A673 (cell line): ENCODE measurements around the gene RABGAP1L. TPM values are rescaled to one million over a fixed set of nuclear protein-coding genes. Genes with fewer than 3 reads are reported as not detected.

ENCODE experiments used
- BruUV-seq: library from RNA; stranded (reverse); fragments of 400-500 nt; replicated peaks from 2 replicates; lab custom pipeline; 2021; lab: Mats Ljungman, UMichigan
- CTCF ChIA-PET: fragments of 300-600 bp; sonication (Branson Sonifier 250); formaldehyde crosslinking; loops from one replicate; lab custom pipeline; 2022; ENCODE audit warnings: antibody characterized with exemption; lab: Charles Lee
- POLR2A ChIA-PET: fragments of 300-600 bp; sonication (Branson Sonifier 250); formaldehyde crosslinking; loops from one replicate; lab custom pipeline; 2022; ENCODE audit warnings: antibody characterized with exemption; ENCODE audit not compliant: low non-redundant PET; lab: Charles Lee
- DNase-seq: peaks from one replicate; pipeline ENCODE4 v3.0.0-alpha.2; 2015; ENCODE audit warnings: low spot score
- H3K27ac ChIP-seq: fragments of 200-600 bp; sonication (generic); 2 replicates; pipeline ENCODE4 v1.5.1; 2016; ENCODE audit warnings: mixed run types, low read depth, mild to moderate bottlenecking, mixed read lengths, antibody characterized with exemption, low read length; ENCODE audit not compliant: poor library complexity, severe bottlenecking
- H3K27me3 ChIP-seq: fragments of 200-600 bp; sonication (generic); replicated peaks from 2 replicates; pipeline ENCODE4 v1.6.1; 2017; ENCODE audit warnings: mixed run types, low read depth, mild to moderate bottlenecking, mixed read lengths, antibody characterized with exemption, low read length; ENCODE audit not compliant: insufficient read depth, poor library complexity
- H3K36me3 ChIP-seq: fragments of 200-600 bp; sonication (generic); 2 replicates; pipeline ENCODE4 v1.6.1; 2016; ENCODE audit warnings: mixed run types, mild to moderate bottlenecking, mixed read lengths, antibody characterized with exemption, low read length; ENCODE audit not compliant: insufficient read depth, poor library complexity, severe bottlenecking
- H3K4me1 ChIP-seq: fragments of 200-600 bp; sonication (generic); 2 replicates; pipeline ENCODE4 v1.6.1; 2017; ENCODE audit warnings: mixed run types, mild to moderate bottlenecking, mixed read lengths, antibody characterized with exemption, low read length; ENCODE audit not compliant: insufficient read depth, poor library complexity, severe bottlenecking
- H3K4me3 ChIP-seq: fragments of 200-600 bp; sonication (generic); 2 replicates; pipeline ENCODE4 v1.5.1; 2016; ENCODE audit warnings: low read depth, mixed run types, mild to moderate bottlenecking, mixed read lengths, low read length; ENCODE audit not compliant: poor library complexity, severe bottlenecking
- H3K9me3 ChIP-seq: fragments of 200-600 bp; sonication (generic); 2 replicates; pipeline ENCODE4 v1.6.1; 2016; ENCODE audit warnings: mixed run types, low read depth, mild to moderate bottlenecking, mixed read lengths, antibody characterized with exemption, low read length; ENCODE audit not compliant: poor library complexity, severe bottlenecking
- CTCF ChIP-seq: fragments of 300-800, 200-600 bp; sonication (generic); conservative IDR thresholded peaks from 2 replicates; pipeline ENCODE4 v1.5.1; 2017; ENCODE audit warnings: low read depth, mild to moderate bottlenecking, antibody characterized with exemption, low read length, moderate library complexity, mixed read lengths
- EZH2 ChIP-seq: fragments of 200-600 bp; sonication (generic); IDR thresholded peaks from 2 replicates; pipeline ENCODE4 v1.6.1; 2017; ENCODE audit warnings: borderline replicate concordance, low read depth, mild to moderate bottlenecking, mixed read lengths, antibody characterized with exemption, low read length; ENCODE audit not compliant: poor library complexity, severe bottlenecking
- intact Hi-C: fragments of 100-400 bp; cut with micrococcal nuclease; formaldehyde crosslinking; loops from one replicate; pipeline ENCODE4 v1.10.0; 2022; ENCODE audit not compliant: unreplicated experiment
- total RNA-seq: library from RNA; stranded (reverse); gene quantifications from 2 replicates; pipeline ENCODE4 v1.2.3, GENCODE V29; 2021

The RABGAP1L gene
- total RNA-seq, 1 experiment from 2014 or later = 19.3 TPM

- BruUV-seq = no TSS peak
- TF ChIP-seq EZH2 = no peak
- no peak for TF ChIP-seq CTCF
- no peak for DNase-seq
- Histone ChIP-seq H3K9me3 (no peaks in the 10 kb centered on the region), H3K27ac (no peak overlapping the region), H3K4me1 (no peaks in the 10 kb centered on the region), H3K27me3 (no peaks in the 10 kb centered on the region), H3K36me3 (no peaks in the 10 kb centered on the region), H3K4me3 (no peak overlapping the region)
- ChIA-PET POLR2A (no interaction called here), CTCF (no interaction called here)
- intact Hi-C loops = no loop called here
Measured at GRCh38 chr1:174721246-174721645, 561.9 kb downstream of the RABGAP1L start.

GRCh38 chr1:174723816-174724215, 564.5 kb downstream of the RABGAP1L start:
- no peak for DNase-seq

GRCh38 chr1:174724219-174724618, 564.9 kb downstream of the RABGAP1L start:
- CTCF ChIA-PET = no interaction called here

More at GRCh38 chr1:174723816-174724215, 564.5 kb downstream of the RABGAP1L start:
- Histone ChIP-seq H3K9me3 (no peaks in the 10 kb centered on the region), H3K36me3 (no peaks in the 10 kb centered on the region), H3K4me1 (no peaks in the 10 kb centered on the region), H3K27me3 (no peaks in the 10 kb centered on the region), H3K27ac (no peak overlapping the region), H3K4me3 (no peak overlapping the region)
- no TSS peak for BruUV-seq
- ChIA-PET CTCF (no interaction called here), POLR2A (no interaction called here)
- TF ChIP-seq EZH2 = no peak
- TF ChIP-seq CTCF = no peak
- intact Hi-C loops = no loop called here

More at GRCh38 chr1:174724219-174724618, 564.9 kb downstream of the RABGAP1L start:
- intact Hi-C loops = no loop called here
- Histone ChIP-seq H3K9me3 (no peaks in the 10 kb centered on the region), H3K36me3 (no peaks in the 10 kb centered on the region), H3K27ac (no peak overlapping the region), H3K4me3 (no peak overlapping the region), H3K27me3 (no peaks in the 10 kb centered on the region), H3K4me1 (no peaks in the 10 kb centered on the region)
- BruUV-seq = no TSS peak
- POLR2A ChIA-PET = no interaction called here
- DNase-seq = no peak
- TF ChIP-seq CTCF (no peak), EZH2 (no peak)
